HepG2 (cell line): ENCODE measurements around the gene MTHFR. TPM values are rescaled to one million over a fixed set of nuclear protein-coding genes. Genes with fewer than 3 reads are reported as not detected.

Experiments
- ASH2L ChIP-seq: fragments of 300-600, 200-600 bp; sonication (generic); IDR thresholded peaks from 2 replicates; pipeline ENCODE4 v1.7.0; 2017; ENCODE audit warnings: low read depth, mild to moderate bottlenecking, moderate library complexity, mixed read lengths, low read length; ENCODE audit not compliant: insufficient read length
- ATF4 ChIP-seq, 2 experiments: fragments of 450-650 bp in 1 of 2; sonication (generic) in 1 of 2; formaldehyde crosslinking; IDR thresholded peaks; 2 replicates each; pipeline versions ENCODE4 v1.5.0 to v1.8.0; 2020 to 2022; ENCODE audit warnings: mild to moderate bottlenecking in 1 of 2, missing genetic modification reagents in 1 of 2
- ATM ChIP-seq: fragments of 450-650 bp; IDR thresholded peaks from 2 replicates; pipeline ENCODE4 v1.7.1; 2017; ENCODE audit warnings: mild to moderate bottlenecking, borderline replicate concordance
- ETV5 ChIP-seq: IDR thresholded peaks from 2 replicates; pipeline ENCODE4 v1.6.1; 2018; ENCODE audit warnings: missing biosample characterization, missing genetic modification reagents, inconsistent platforms, borderline replicate concordance
- FOXM1 ChIP-seq: sonication (generic); formaldehyde crosslinking; IDR thresholded peaks from 2 replicates; pipeline ENCODE4 v1.5.0; 2020; ENCODE audit warnings: missing genetic modification reagents
- HMG20B ChIP-seq: conservative IDR thresholded peaks from 2 replicates; pipeline ENCODE4 v1.6.1; 2016; ENCODE audit warnings: missing genetic modification reagents, missing compliant biosample characterization
- HNF4A ChIP-seq: sonication (generic); formaldehyde crosslinking; IDR thresholded peaks from 2 replicates; pipeline ENCODE4 v1.4.0; 2020; ENCODE audit warnings: missing genetic modification reagents
- MAFK ChIP-seq, 2 experiments: IDR thresholded peaks in 1 of 2; conservative IDR thresholded peaks in 1 of 2; 2 replicates each; pipeline ENCODE4 v1.6.1; 2011; ENCODE audit warnings: improper control_type of control experiment in 2 of 2, low read length in 2 of 2
- MED13 ChIP-seq: sonication (generic); formaldehyde crosslinking; IDR thresholded peaks from 2 replicates; pipeline ENCODE4 v1.5.0; 2020; ENCODE audit warnings: missing genetic modification reagents
- MZF1 ChIP-seq: sonication (generic); formaldehyde crosslinking; IDR thresholded peaks from 2 replicates; pipeline ENCODE4 v1.8.1; 2023; ENCODE audit warnings: mild to moderate bottlenecking, missing genetic modification reagents, borderline replicate concordance
- NFIC ChIP-seq: IDR thresholded peaks from 2 replicates; pipeline ENCODE4 v1.6.1; 2012; ENCODE audit warnings: mild to moderate bottlenecking, low read length, inconsistent platforms
- PTBP1 ChIP-seq: fragments of 200-400 bp; formaldehyde crosslinking; IDR thresholded peaks from 2 replicates; pipeline ENCODE4 v1.6.1; 2018; ENCODE audit warnings: low read length, low read depth; ENCODE audit not compliant: poor library complexity, severe bottlenecking
- YEATS2 ChIP-seq: sonication (generic); formaldehyde crosslinking; IDR thresholded peaks from 2 replicates; pipeline ENCODE4 v1.4.0; 2020; ENCODE audit warnings: missing genetic modification reagents, borderline replicate concordance
- ZKSCAN1 ChIP-seq: fragments of 150-350 bp; IDR thresholded peaks from 2 replicates; pipeline ENCODE4 v1.6.1; 2014; ENCODE audit warnings: low read length
- ZNF143 ChIP-seq: sonication (generic); formaldehyde crosslinking; IDR thresholded peaks from 2 replicates; pipeline ENCODE4 v1.4.0; 2020; ENCODE audit warnings: missing genetic modification reagents
- ZNF558 ChIP-seq: sonication (generic); formaldehyde crosslinking; IDR thresholded peaks from 2 replicates; pipeline ENCODE4 v1.9.0; 2022; ENCODE audit warnings: mild to moderate bottlenecking, missing genetic modification reagents, borderline replicate concordance
- ZNF564 ChIP-seq: sonication (generic); formaldehyde crosslinking; IDR thresholded peaks from 2 replicates; pipeline ENCODE4 v1.8.1; 2023; ENCODE audit warnings: mild to moderate bottlenecking, missing genetic modification reagents
- ZNF703 ChIP-seq: sonication (generic); formaldehyde crosslinking; IDR thresholded peaks from 2 replicates; pipeline ENCODE4 v1.5.1; 2020; ENCODE audit warnings: missing genetic modification reagents, mild to moderate bottlenecking, moderate library complexity, borderline replicate concordance
- ZNF724P ChIP-seq: sonication (generic); formaldehyde crosslinking; IDR thresholded peaks from 2 replicates; pipeline ENCODE4 v1.8.0; 2022; ENCODE audit warnings: missing genetic modification reagents, borderline replicate concordance
- ZNF772 ChIP-seq: sonication (generic); formaldehyde crosslinking; IDR thresholded peaks from 2 replicates; pipeline ENCODE4 v1.5.0; 2020; ENCODE audit warnings: mild to moderate bottlenecking, missing genetic modification reagents
- ZNF777 ChIP-seq: sonication (generic); formaldehyde crosslinking; IDR thresholded peaks from 2 replicates; pipeline ENCODE4 v1.4.0; 2020; ENCODE audit warnings: missing genetic modification reagents
- ZNF792 ChIP-seq: IDR thresholded peaks from 2 replicates; pipeline ENCODE4 v1.6.1; 2016
- polyA plus RNA-seq, 8 experiments: library from polyadenylated mRNA; depleted of rRNA in 3 of 8; stranded (reverse) in 7 of 8; unstranded in 1 of 8; fragments of >200 nt; fragmentation: Illumina TruSeq in 4 of 8; extraction: Trizol in 4 of 8; gene quantifications; 2 replicates each; pipeline versions ENCODE4 v1.2.1 to v1.2.3, GENCODE V29; 2011 to 2016; ENCODE audit warnings: low read depth in 4 of 8, missing spikeins in 1 of 8, mixed read lengths in 1 of 8; ENCODE audit not compliant: insufficient read depth in 1 of 8
- total RNA-seq, 5 experiments: library from RNA; depleted of rRNA; stranded (reverse); fragments of >200 nt; fragmentation: Illumina TruSeq; extraction: Trizol; gene quantifications; 2 replicates each; pipeline ENCODE4 v1.2.3, GENCODE V29; 2016; ENCODE audit warnings: low read depth in 1 of 5
- TF ChIP-seq, protein P1 (sequence below): sonication (generic); formaldehyde crosslinking; IDR thresholded peaks from 2 replicates; pipeline ENCODE4 v1.8.1; 2022; ENCODE audit warnings: low read depth, mild to moderate bottlenecking, missing genetic modification reagents

The MTHFR gene
- total and polyA plus RNA-seq, 2 of the 13 experiments (the other 11 are each of a cell fraction or from before 2014, with no cell fraction given): 3.8 to 8.2 TPM

DNA sequence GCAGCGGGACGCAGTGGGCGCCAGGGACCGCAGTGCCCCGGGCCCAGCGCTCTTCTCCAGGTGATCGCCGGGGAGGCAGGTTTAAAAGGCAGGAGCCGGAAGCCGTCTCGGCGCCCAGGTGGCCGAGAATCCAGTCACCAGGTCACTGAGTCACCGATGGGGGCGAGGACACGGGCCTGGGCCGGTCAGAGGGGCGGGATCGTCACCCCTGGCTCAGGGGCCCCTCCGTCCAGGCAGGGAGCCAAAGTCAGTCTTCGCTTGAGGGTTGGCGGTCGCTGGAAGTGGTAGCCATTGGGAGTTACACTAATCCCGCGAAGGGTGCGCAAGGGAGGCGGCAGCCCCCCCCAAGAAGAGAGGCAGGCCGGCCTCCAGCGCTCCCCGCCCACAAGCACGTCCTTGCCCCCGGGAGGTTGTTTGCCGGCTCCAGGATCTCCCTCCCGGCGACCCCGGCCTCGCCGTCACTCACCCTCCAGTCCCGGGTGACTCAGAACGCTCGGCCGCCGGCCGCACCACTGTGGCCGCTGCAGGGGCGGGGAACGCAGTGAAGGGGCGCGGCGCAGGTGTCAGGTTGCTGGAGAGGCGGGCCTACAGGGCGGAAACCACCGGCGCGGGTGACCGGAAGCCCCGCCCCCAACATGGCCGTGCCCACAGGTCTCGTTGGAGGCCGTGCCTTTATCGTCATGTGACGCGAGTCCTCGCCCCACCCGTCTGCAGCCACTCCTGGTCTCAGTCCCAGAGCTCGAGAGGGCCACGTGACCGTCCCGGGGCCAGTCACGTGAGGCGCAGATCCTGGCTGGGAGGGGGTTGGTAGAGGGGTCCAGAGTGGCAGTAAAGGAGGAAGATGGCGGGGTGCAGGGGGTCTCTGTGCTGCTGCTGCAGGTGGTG, at the start of gene MTHFR, which contains the start of gene CLCN6 (continued):
- TF ChIP-seq ZNF777 (CRISPR knock-in tag) (no peak; the same call in 1 of the 2 replicates), MAFK (conservative IDR thresholded peaks at IDR 0.05 in 1 of 2, IDR thresholded peaks at IDR 0.05 in 1 of 2; ENCODE audit: low read length in 2 of 2) (no peak), ETV5 (CRISPR knock-in tag) (peak; percentile 77; the same call in 1 of the 2 replicates), ZNF772 (CRISPR knock-in tag) (peak; percentile 55), ZNF703 (CRISPR knock-in tag) (peak; percentile 98; the same call in 1 of the 2 replicates), ZNF564 (CRISPR knock-in tag) (peak; percentile 80), ZNF558 (CRISPR knock-in tag) (no peak), FOXM1 (CRISPR knock-in tag) (no peak), ASH2L (no peak), YEATS2 (peak; percentile 94), HNF4A (CRISPR knock-in tag) (peak; percentile 39; the same call in 1 of the 2 replicates), ZNF724P (CRISPR knock-in tag) (peak; percentile 26), ZNF143 (CRISPR knock-in tag) (peak; percentile 8; the same call in 1 of the 2 replicates), ZNF792 (peak; percentile 82; the same call in 1 of the 2 replicates), ZKSCAN1 (no peak), ATM (no peak), NFIC (no peak), PTBP1 (no peak), MED13 (CRISPR knock-in tag) (peak; percentile 80; the same call in 1 of the 2 replicates), HMG20B (no peak; the same call in 1 of the 2 replicates), ATF4 (CRISPR knock-in tag; IDR thresholded peaks at IDR 0.05) (peak in 1 of 2 experiments; percentile 40; a peak in 2 of 4 replicates), MZF1 (CRISPR knock-in tag) (no peak)
- TF ChIP-seq, protein P1, sequence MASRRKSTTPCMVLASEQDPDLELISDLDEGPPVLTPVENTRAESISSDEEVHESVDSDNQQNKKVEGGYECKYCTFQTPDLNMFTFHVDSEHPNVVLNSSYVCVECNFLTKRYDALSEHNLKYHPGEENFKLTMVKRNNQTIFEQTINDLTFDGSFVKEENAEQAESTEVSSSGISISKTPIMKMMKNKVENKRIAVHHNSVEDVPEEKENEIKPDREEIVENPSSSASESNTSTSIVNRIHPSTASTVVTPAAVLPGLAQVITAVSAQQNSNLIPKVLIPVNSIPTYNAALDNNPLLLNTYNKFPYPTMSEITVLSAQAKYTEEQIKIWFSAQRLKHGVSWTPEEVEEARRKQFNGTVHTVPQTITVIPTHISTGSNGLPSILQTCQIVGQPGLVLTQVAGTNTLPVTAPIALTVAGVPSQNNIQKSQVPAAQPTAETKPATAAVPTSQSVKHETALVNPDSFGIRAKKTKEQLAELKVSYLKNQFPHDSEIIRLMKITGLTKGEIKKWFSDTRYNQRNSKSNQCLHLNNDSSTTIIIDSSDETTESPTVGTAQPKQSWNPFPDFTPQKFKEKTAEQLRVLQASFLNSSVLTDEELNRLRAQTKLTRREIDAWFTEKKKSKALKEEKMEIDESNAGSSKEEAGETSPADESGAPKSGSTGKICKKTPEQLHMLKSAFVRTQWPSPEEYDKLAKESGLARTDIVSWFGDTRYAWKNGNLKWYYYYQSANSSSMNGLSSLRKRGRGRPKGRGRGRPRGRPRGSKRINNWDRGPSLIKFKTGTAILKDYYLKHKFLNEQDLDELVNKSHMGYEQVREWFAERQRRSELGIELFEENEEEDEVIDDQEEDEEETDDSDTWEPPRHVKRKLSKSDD (CRISPR knock-in tag): no peak; the same call in none of the 2 replicates
